ENCODE data around the gene AEN.
"Not testable (repeated sequence)": the region's sequence is repeated elsewhere in the genome, so short reads cannot be mapped to it uniquely, and the experiment has no call there.

AEN gene

DNA sequence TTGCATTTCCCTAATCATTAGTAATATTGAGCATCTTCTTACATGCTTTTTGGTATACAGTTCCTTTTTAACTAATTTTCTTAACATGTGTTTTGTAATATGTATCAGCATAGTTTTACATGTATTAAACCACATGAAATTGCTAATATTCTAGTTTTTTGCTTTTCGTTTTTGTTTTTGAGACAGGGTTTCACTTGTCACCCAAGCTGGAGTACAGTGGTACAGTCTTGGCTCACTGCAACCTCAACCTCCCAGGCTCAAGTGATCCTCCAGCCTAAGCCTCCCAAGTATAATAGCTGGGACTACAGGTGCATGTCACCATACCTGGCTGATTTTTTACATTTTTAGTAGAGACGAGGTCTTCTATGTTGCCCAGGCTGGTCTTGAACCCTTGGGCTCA is 13.3 kb downstream of the AEN start:
- no peak for DNase-seq

DNA sequence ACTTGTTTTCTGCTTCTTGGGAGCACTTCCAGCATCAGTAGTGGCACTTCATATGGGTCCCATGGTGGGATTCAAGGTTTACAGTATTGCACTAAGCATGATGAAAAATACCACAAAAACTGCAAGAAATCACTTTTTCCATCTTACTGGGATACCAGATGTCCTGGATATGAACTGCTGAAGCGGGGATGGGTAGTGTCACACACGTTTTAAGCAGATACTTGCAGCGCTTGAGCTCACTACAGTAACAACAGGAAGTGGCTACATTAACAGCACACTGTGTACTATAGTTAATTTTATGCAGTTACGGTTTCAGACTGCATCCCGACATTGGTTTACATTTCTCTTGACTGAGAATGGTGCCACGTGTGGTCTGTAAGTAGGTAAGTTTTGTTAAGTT is 14.2 kb downstream of the AEN start:
- no peak for DNase-seq

DNA sequence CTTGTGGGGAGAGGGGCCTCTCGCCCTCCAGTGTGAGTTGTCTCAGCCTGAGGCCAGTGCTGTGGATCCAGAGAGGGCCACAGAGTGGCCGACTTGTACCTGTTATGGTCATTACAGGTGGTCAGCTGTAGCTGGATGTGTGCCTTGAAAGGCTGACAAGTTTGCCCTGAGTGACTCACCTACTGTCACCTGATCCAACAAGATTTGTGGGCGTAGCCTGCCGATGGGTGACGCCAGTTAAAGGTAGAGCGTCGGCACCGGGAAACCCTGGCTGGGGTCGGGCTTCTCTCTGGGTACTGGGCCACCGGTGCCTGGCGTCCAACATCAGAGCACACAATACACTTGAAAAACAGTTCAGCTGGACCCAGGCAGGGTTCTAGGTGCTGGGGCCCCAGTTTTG is 14.9 kb downstream of the AEN start:
- DNase-seq, result no peak

DNA sequence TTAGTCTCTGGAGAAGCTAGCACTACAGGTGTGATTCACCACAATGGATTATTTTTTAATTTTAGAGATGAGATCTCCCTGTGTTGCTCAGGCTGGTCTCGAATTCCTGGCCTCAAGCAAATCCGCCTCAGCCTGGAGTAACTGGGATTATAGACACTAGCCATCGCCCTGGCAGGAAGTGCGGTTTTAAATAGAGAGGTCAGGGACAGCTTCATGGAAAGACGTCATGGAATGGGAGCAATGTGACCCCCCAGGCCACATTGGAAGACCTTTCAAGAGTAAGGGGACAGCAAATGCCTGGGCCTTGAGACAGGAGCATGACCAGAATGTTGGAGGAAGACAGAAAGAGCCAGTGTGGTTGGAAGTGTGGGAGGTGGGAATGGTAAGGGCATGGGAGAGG is 15.5 kb downstream of the AEN start:
- DNase-seq, result no peak

DNA sequence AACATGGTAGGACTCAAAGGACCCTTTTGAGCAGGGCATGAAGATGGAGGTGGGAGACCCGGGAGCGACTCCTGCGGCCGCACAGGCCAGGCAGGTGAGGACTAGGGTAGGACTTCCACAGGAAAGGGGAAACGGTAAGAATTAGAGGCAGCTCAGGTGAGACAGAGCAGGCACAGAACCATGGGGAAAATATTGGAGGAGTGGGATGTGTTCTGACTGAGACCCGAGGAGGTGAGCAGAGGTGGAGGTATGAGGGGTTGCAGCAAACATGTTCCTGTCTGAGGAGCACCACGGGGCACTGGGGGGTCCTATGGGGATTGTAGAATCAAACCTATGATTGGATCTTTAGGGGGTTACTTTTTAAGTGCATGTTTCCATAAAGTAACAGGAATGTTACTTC is 16.3 kb downstream of the AEN start:
- DNase-seq, result no peak

DNA sequence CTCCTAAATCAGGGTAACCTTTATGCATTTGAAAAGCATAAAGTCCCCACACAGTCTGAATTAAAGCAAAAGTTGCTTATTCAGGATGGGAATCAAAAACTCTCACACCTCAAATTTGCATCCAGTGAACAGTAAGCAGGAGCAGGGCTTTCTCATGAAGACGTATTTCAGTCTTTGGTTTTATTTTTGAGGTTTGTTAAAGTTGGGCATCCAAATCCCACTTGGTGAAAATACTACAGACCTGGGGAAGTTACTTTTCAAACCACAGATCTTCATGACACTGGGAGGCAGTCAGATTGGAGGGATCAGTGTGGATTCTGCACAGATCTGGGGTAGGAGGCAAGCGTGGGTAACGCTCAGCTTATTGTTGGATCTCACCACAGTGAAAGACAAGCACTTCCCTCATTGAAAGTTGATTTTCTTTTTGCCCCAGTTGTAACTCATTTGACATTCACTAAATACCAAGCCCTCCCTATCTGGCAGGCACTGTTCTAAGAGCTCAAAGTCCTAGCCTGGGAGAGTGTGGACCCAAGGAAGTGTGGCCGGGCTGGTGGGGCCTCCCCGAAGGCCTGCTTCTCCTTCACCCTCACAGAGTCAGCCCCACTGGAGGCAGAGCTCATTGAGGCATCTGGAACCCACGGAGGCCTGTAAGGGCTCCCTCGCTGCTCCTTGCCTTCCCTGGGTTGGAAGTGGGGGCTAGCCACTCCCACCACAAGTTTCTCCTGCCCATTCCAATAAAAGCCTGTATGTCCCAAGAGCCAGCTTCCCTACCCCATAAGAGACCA is 16.9 kb downstream of the AEN start:
- DNase-seq, result no peak

- peak; percentile 83 to 87 for DNase-seq
These were observed 17.7 kb downstream of the AEN start, which contains the start of gene ISG20 for GRCh38 chr15:88638626-88639372. Gene ISG20 (plus strand): TSS chr15:88639016. CDS start chr15:88639367, 351 bp downstream.

DNA sequence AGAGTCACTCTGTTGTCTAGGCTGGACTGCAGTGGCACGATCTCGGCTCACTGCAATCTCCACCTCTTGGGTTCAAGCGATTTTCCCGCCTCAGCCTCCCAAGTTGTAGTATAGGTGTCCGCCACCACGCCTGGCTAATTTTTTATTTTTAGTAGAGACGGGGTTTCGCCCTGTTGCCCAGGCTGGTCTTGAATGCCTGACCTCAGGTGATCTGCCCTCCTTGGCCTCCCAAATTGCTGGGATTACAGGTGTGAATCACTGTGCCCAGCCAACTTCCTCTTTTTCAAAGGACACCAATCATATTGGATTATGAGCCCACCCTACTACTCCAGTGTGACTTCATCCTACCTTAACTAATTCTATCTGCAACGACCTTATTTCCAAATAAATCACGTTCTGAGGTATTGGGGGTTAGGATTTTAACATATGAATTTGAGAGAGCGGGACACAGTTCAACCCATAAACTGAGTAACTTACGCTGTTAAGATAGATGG is 20.9 kb downstream of the AEN start:
- DNase-seq, result no peak

DNA sequence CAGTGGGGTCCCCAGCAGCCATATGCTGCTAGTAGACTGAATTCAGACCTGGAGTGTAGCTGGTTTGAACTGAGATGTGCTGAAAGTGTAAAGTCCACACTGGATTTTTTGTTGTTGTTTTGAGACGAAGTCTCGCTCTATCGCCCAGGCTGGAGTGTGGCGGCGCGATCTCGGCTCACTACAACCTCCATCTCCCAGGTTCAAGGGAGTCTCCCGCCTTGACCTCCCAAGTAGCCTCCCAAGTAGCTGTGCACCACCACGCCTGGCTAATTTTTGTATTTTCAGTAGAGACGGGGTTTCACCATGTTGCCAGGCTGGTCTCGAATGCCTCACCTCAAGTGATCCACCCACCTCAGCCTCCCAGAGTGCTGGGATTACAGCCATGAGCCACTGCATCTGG is 21.4 kb downstream of the AEN start:
- not testable (repeated sequence) for DNase-seq

GRCh38 chr15:88644741-88645140 is 23.6 kb downstream of the AEN start:
- DNase-seq, result no peak

GRCh38 chr15:88645171-88646087 is 24.3 kb downstream of the AEN start:
- no peak for DNase-seq

- no peak for DNase-seq
These were observed 24.9 kb downstream of the AEN start for GRCh38 chr15:88646088-88646405.

GRCh38 chr15:88646951-88647350 is 25.8 kb downstream of the AEN start:
- DNase-seq, result no peak

DNA sequence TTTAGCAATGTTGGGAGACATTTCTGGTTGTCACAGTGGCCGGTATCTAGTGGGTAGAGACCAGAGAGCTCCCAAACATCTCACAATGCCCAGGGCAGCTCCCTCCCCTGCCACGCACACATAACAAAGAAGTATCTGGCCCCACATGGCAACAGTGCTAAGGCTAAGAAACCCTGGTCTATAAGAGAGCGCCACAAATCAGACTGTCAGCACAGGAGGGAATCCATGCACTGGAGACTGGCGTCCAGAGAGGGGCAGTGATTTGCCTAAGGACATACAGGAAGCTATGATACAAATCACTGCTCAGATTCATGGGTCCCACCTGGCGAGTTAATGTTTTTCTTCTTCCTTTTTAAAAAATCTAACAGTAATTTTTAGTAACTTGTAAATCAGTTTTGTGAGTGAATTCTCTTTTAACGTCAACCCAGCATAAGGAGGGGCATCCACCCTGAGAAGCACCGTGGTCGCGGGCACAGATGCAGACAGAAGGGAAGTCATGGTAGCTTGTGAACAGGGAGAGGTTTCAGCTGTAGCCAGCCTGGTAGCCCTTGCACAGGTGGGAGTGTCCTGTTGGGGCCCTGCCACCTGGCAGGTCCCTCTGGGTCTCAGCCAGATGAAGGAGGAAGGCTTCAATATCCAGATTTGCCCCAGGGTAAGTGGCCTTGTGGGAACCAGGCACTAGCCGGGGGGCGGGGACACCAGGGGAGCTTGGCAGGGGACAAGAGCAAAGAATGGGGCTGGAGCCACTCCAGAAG is 26.4 kb downstream of the AEN start:
- no peak for DNase-seq

DNA sequence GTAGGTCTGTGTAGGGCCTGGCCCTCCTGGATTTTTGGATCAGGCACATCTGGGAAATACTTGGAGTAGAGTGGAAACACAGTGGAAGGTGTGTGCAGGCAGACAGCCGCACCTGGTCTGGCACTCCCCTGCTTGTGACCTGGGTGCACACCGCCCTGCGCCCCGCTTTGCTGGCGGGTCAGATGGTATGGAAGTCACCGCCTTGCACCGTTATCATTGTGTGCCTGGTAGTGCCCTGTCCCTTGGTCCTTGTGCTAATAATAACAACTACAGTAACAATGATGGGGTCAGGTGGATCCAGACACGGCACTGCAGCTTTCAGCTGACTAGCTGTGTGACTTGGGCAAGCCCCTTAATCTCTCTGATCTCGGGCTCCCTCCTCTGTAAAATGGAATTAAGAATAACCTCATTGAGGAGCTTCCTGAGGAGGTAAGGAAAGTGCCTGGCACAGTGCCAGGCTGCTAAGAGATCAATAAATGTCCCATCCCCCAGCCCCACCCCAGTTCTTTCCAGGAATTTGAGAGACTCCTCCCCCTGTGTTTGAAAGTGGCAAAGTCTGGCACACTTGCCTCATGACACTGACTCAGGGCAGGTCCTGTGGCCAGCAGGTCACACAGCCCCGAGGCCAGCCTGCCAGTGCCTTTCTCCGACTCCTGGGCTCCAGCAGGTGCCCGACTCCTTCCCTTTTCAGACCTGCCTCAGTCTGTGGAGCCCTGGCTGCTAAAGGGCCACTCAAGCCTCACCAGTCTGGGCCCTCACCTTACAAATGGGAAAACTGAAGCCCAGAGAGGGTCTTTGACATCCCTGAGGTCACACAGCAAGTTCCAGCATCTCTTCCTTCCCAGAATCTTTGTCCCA is 27.4 kb downstream of the AEN start:
- no peak for DNase-seq

DNA sequence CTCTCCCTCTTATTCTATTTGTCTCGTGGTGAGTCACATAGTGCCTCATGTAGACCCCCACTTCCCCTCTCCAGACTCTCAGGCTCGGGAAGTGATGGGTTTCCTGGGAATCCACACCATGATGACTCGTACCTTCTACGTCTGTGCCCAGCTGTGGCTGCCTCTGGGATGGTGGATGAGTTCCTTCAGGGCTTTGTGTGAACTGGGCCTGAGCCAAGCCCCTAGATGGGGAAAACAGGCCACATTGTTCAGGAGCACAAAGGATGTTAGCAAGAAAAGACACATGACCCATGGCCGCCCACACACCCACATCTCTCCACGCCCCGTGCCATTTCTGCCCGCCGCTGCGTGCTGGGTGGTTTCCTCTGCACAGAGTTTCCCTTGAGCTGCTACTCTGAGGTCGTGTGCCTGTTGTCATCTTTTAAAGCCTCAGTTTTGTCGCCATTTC is 28.2 kb downstream of the AEN start:
- DNase-seq, result peak; percentile 56 to 70

DNA sequence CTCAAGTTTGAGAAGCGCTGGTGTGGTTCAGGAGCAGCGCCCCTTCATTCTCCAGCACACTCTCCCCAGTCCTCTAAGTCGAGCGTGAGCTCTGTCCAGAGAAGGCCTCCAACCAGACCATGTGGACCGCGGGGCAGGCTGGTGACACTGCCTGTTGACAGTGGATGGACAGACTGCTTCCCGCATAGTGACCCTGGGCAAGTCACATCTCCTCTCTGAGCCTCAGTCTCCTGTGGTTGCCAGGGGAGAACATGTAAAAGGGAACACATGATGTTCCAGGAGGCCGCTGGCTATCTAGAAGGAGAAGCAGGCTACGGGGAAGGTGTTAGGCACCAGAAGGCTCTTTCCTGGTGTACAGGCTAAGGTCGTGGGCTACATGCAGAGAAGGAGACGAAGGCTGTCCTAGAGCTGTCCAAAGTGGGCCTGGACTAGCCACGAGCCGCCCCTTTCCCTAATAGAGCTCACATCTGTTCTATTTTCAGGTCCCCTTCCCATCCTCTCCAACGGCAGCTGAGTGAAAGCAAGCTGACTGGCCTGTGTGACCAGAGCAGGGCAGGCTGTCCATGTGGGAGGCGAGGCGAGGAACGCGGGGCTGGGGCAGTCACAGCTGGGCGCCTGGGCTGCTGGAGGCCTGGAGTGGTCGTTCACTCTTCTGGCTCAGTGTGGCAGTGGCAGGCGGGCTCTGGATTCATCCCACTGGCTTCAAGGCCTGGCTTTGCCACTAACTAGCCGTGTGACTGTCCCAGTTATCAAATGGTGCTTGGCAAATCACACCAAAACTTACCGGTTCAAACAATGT is 28.8 kb downstream of the AEN start:
- DNase-seq, result no peak

GRCh38 chr15:88650556-88650955 is 29.4 kb downstream of the AEN start:
- no peak for DNase-seq

- no peak for DNase-seq
These were observed 30.1 kb downstream of the AEN start for GRCh38 chr15:88651136-88651732.

- DNase-seq, result no peak
These were observed 30.8 kb downstream of the AEN start for GRCh38 chr15:88651971-88652370.

Data from stimulated activated CD4-positive, alpha-beta T cell treated with anti-CD3 and anti-CD28 coated beads, Interleukin-2, amount 100 ng/mL, for 48 hours (primary cell).